MM.1S (cell line): Measurements from ENCODE around the gene CERS5.

Experiments used
- CTCF ChIP-seq: fragments of 300-600 bp; sonication (generic); IDR thresholded peaks from 2 replicates; pipeline ENCODE4 v1.5.1; 2016; ENCODE audit warnings: antibody characterized with exemption, low read length, mixed read lengths
- EZH2 ChIP-seq: fragments of 300-600 bp; sonication (generic); optimal IDR thresholded peaks from 2 replicates; pipeline ENCODE3; 2017; ENCODE audit warnings: low read depth, mild to moderate bottlenecking, antibody characterized with exemption, low read length, mixed read lengths
- EZH2phosphoT487 ChIP-seq: fragments of 300-600 bp; sonication (generic); IDR thresholded peaks from 2 replicates; pipeline ENCODE4 v1.6.1; 2018; ENCODE audit warnings: antibody characterized with exemption, low read length

- TF ChIP-seq CTCF (no peak), EZH2 (no peak), EZH2phosphoT487 (no peak)
Observed at GRCh38 chr12:50200552-50201273, 33.5 kb upstream of the CERS5 start.
